HG02623 (cell line): ENCODE data around the gene MINPP1.
"Not testable (repeated sequence)": the region's sequence is repeated elsewhere in the genome, so short reads cannot be mapped to it uniquely, and the experiment has no call there.

Experiments used
- ATAC-seq: cut with Tn5 transposase; IDR thresholded peaks from one replicate; pipeline ENCODE4 v1.9.1; 2021; ENCODE audit warnings: moderate library complexity; ENCODE audit not compliant: unreplicated experiment

The MINPP1 gene

GRCh38 chr10:87504640-87505365 is at the start of gene MINPP1:
Gene MINPP1 (plus strand): TSS chr10:87504893. CDS start chr10:87504916, 23 bp downstream.
- ATAC-seq, result peak; percentile 82

- not testable (repeated sequence) for ATAC-seq
Measured at GRCh38 chr10:87456586-87457220, 48.0 kb upstream of the MINPP1 start.

- ATAC-seq, result not testable (repeated sequence)
Measured at GRCh38 chr10:87461751-87462150, 42.9 kb upstream of the MINPP1 start.

GRCh38 chr10:87466849-87467248 is 37.8 kb upstream of the MINPP1 start:
- ATAC-seq, result not testable (repeated sequence)

GRCh38 chr10:87488733-87489132 is 16.0 kb upstream of the MINPP1 start:
- ATAC-seq, result not testable (repeated sequence)

- ATAC-seq, result not testable (repeated sequence)
Measured at GRCh38 chr10:87490285-87490684, 14.4 kb upstream of the MINPP1 start.

GRCh38 chr10:87492450-87492849 is 12.2 kb upstream of the MINPP1 start:
- not testable (repeated sequence) for ATAC-seq

- ATAC-seq, result not testable (repeated sequence)
Measured at GRCh38 chr10:87495446-87495845, 9.2 kb upstream of the MINPP1 start.

- ATAC-seq, result not testable (repeated sequence)
Measured at GRCh38 chr10:87497386-87497785, 7.3 kb upstream of the MINPP1 start.

- not testable (repeated sequence) for ATAC-seq
Measured at GRCh38 chr10:87498106-87498789, 6.4 kb upstream of the MINPP1 start.

- no peak for ATAC-seq
Measured at GRCh38 chr10:87500646-87501048, 4.0 kb upstream of the MINPP1 start.

- no peak for ATAC-seq
Measured at GRCh38 chr10:87503401-87503800, 1.3 kb upstream of the MINPP1 start.

GRCh38 chr10:87503886-87504285 is 807 bp upstream of the MINPP1 start:
- ATAC-seq, result no peak

- no peak for ATAC-seq
Measured at GRCh38 chr10:87504307-87504639, 420 bp upstream of the MINPP1 start.

- peak; percentile 43 for ATAC-seq
Measured at GRCh38 chr10:87505366-87506111, 846 bp downstream of the MINPP1 start.

GRCh38 chr10:87506956-87507355 is 2.3 kb downstream of the MINPP1 start:
- ATAC-seq, result no peak

GRCh38 chr10:87507879-87508483 is 3.3 kb downstream of the MINPP1 start:
- ATAC-seq, result no peak

- ATAC-seq, result no peak
Measured at GRCh38 chr10:87508837-87509236, 4.1 kb downstream of the MINPP1 start.

GRCh38 chr10:87510025-87510424 is 5.3 kb downstream of the MINPP1 start:
- no peak for ATAC-seq

- ATAC-seq, result no peak
Measured at GRCh38 chr10:87511526-87511925, 6.8 kb downstream of the MINPP1 start.

GRCh38 chr10:87518937-87519336 is 14.2 kb downstream of the MINPP1 start:
- no peak for ATAC-seq
